PC-3 (cell line): ENCODE results near the gene TFE3. TPM values are rescaled to one million over a fixed set of nuclear protein-coding genes. Genes with fewer than 3 reads are reported as not detected.
A peak's percentile ranks its signal among the peaks of the same experiment; 100 is the strongest.
"Not testable (repeated sequence)": the region's sequence is repeated elsewhere in the genome, so short reads cannot be mapped to it uniquely, and the experiment has no call there.

Source experiments
- ATAC-seq: fragments of 200-7000 bp; cut with Tn5 transposase; 2 replicates; pipeline ENCODE4 v1.9.1; 2020; ENCODE audit warnings: mild to moderate bottlenecking, moderate library complexity
- BruUV-seq: library from RNA; stranded (reverse); fragments of 400-500 nt; replicated peaks from 2 replicates; lab custom pipeline; 2021; lab: Mats Ljungman, UMichigan
- CTCF ChIA-PET: fragments of 300-600 bp; sonication (Branson Sonifier 250); formaldehyde crosslinking; loops from one replicate; lab custom pipeline; 2022; ENCODE audit warnings: antibody characterized with exemption; lab: Charles Lee
- POLR2A ChIA-PET: fragments of 300-600 bp; sonication (Branson Sonifier 250); formaldehyde crosslinking; loops from one replicate; lab custom pipeline; 2022; ENCODE audit warnings: antibody characterized with exemption; ENCODE audit not compliant: unreplicated experiment; lab: Charles Lee
- DNase-seq: peaks from one replicate; pipeline ENCODE4 v3.0.0-alpha.2; 2015
- H2AFZ ChIP-seq: fragments of 300-600 bp; sonication (generic); 2 replicates; pipeline ENCODE4 v1.6.0; 2016; ENCODE audit warnings: antibody characterized with exemption, low read length
- H3F3A ChIP-seq: fragments of 300-600 bp; sonication (generic); one replicate; pipeline ENCODE4 v1.6.0; 2017; ENCODE audit warnings: antibody characterized with exemption, low read length, control low read depth, mild to moderate bottlenecking; ENCODE audit not compliant: unreplicated experiment
- H3K27ac ChIP-seq: fragments of 300-600 bp; sonication (generic); 2 replicates; pipeline ENCODE4 v1.5.1; 2016; ENCODE audit warnings: mild to moderate bottlenecking, low read length
- H3K27me3 ChIP-seq: fragments of 300-600 bp; sonication (generic); 2 replicates; pipeline ENCODE4 v1.6.1; 2016; ENCODE audit warnings: low read length, mixed read lengths
- H3K36me3 ChIP-seq: fragments of 300-600 bp; sonication (generic); 2 replicates; pipeline ENCODE4 v1.6.1; 2016; ENCODE audit warnings: low read depth, mixed run types, low read length, mixed read lengths
- H3K4me1 ChIP-seq: fragments of 300-600 bp; sonication (generic); 2 replicates; pipeline ENCODE4 v1.5.1; 2016; ENCODE audit warnings: low read length; ENCODE audit not compliant: insufficient read depth
- H3K4me2 ChIP-seq: fragments of 300-600 bp; sonication (generic); 2 replicates; pipeline ENCODE4 v1.6.0; 2016; ENCODE audit warnings: low read length
- H3K4me3 ChIP-seq: fragments of 300-600 bp; sonication (generic); 2 replicates; pipeline ENCODE4 v1.5.1; 2016; ENCODE audit warnings: mild to moderate bottlenecking, low read length, mixed read lengths
- H3K79me2 ChIP-seq: fragments of 300-600 bp; sonication (generic); 2 replicates; pipeline ENCODE4 v1.6.1; 2017; ENCODE audit warnings: low read length, mixed read lengths
- H3K9ac ChIP-seq: fragments of 300-600 bp; sonication (generic); 2 replicates; pipeline ENCODE4 v1.6.0; 2016; ENCODE audit warnings: mild to moderate bottlenecking, low read length
- H3K9me2 ChIP-seq: fragments of 300-600 bp; sonication (generic); replicated peaks from 2 replicates; pipeline ENCODE4 v1.6.1; 2016; ENCODE audit warnings: mixed run types, low read length, mixed read lengths
- H3K9me3 ChIP-seq: fragments of 300-600 bp; sonication (generic); 2 replicates; pipeline ENCODE4 v1.6.1; 2016; ENCODE audit warnings: low read length, mixed read lengths
- H4K20me1 ChIP-seq: fragments of 300-600 bp; sonication (generic); 2 replicates; pipeline ENCODE4 v1.6.1; 2016; ENCODE audit warnings: low read length, mixed read lengths
- CTCF ChIP-seq: fragments of 300-600 bp; sonication (generic); conservative IDR thresholded peaks from 2 replicates; pipeline ENCODE4 v1.5.1; 2017; ENCODE audit warnings: antibody characterized with exemption, low read depth, mild to moderate bottlenecking, low read length
- EZH2 ChIP-seq: fragments of 300-600 bp; sonication (generic); IDR thresholded peaks from one replicate; pipeline ENCODE4 v1.6.1; 2017; ENCODE audit warnings: antibody characterized with exemption, mild to moderate bottlenecking, low read length; ENCODE audit not compliant: unreplicated experiment
- EZH2phosphoT487 ChIP-seq: fragments of 300-600 bp; sonication (generic); IDR thresholded peaks from 2 replicates; pipeline ENCODE4 v1.6.1; 2018; ENCODE audit warnings: mild to moderate bottlenecking, antibody characterized with exemption, low read length, borderline replicate concordance
- intact Hi-C: fragments of 100-400 bp; cut with micrococcal nuclease; formaldehyde crosslinking; loops from 2 replicates; pipeline ENCODE4 v1.9.0; 2023
- total RNA-seq: library from RNA; depleted of rRNA; stranded (reverse); fragments of >200 nt; gene quantifications from 2 replicates; pipeline ENCODE4 v1.2.3, GENCODE V29; 2014

Gene TFE3
- total RNA-seq, 1 experiment from 2014 or later, result 46.9 TPM

- Histone ChIP-seq H3K4me1 (no peaks in the 10 kb centered on the region), H3K27ac (no peak overlapping the region), H3K9me2 (no peaks in the 10 kb centered on the region), H3K36me3 (no peaks in the 10 kb centered on the region; the same call in 1 of the 2 replicates), H3K4me2 (no peak overlapping the region), H3K4me3 (no peak overlapping the region), H2AFZ (no peak overlapping the region), H3K9ac (no peak overlapping the region), H3F3A (no peaks in the 10 kb centered on the region), H3K27me3 (no peaks in the 10 kb centered on the region), H3K79me2 (no peaks in the 10 kb centered on the region), H3K9me3 (no peaks in the 10 kb centered on the region), H4K20me1 (no peaks in the 10 kb centered on the region)
- ChIA-PET CTCF (no interaction called here), POLR2A (no interaction called here)
- no TSS peak for BruUV-seq
- intact Hi-C loops, result no loop called here
- TF ChIP-seq CTCF (no peak), EZH2phosphoT487 (no peak), EZH2 (no peak)
- no peak for ATAC-seq
- no peak for DNase-seq
Observed at GRCh38 chrX:48983896-48984295, 59.3 kb downstream of the TFE3 start.

GRCh38 chrX:48983081-48983480, 60.1 kb downstream of the TFE3 start:
- no peaks in the 10 kb centered on the region for H3K9me3 ChIP-seq
- no peak for ATAC-seq
- H3F3A ChIP-seq, result no peaks in the 10 kb centered on the region
- H3K4me1 ChIP-seq, result no peaks in the 10 kb centered on the region
- no peak for TF ChIP-seq EZH2
- no peak for TF ChIP-seq CTCF
- no peak for TF ChIP-seq EZH2phosphoT487
- H3K4me3 ChIP-seq, result no peak overlapping the region
- H3K79me2 ChIP-seq, result no peaks in the 10 kb centered on the region
- H3K4me2 ChIP-seq, result no peak overlapping the region
- ChIA-PET POLR2A (no interaction called here), CTCF (no interaction called here)
- H3K9me2 ChIP-seq, result no peaks in the 10 kb centered on the region
- intact Hi-C loops, result no loop called here
- no peaks in the 10 kb centered on the region; the same call in 1 of the 2 replicates for H3K36me3 ChIP-seq
- no peak overlapping the region for H2AFZ ChIP-seq
- BruUV-seq, result TSS peak; percentile 39
- no peak overlapping the region for H3K27ac ChIP-seq
- no peaks in the 10 kb centered on the region for H3K27me3 ChIP-seq
- DNase-seq, result no peak
- H3K9ac ChIP-seq, result no peak overlapping the region
- H4K20me1 ChIP-seq, result no peaks in the 10 kb centered on the region

DNA sequence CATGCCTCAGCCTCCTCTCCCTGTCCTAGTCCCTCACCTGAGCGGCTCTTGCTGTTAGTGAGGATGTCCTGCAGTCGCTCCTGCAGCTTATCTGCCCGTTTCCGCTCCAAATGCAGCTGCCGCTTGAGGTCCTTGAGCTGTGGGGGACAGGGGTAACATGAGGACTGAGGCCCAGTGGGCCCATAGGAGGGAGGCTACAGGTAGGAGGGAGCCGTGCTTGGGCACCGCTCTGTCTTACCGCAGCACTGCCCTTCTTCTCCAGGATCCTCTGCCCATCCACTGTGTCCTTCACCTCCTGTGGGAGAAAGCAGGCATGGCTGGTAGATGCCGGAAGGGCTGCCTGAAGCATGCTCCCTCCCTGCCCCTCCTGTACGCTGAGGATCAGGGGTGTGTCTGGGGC, 62.0 kb downstream of the TFE3 start:
- TF ChIP-seq EZH2phosphoT487, result no peak
- TF ChIP-seq EZH2, result no peak
- TF ChIP-seq CTCF, result no peak
- Histone ChIP-seq H3K36me3 (no peaks in the 10 kb centered on the region; the same call in 1 of the 2 replicates), H2AFZ (no peak overlapping the region), H3F3A (no peaks in the 10 kb centered on the region), H3K4me1 (no peaks in the 10 kb centered on the region), H3K9ac (no peak overlapping the region), H3K4me2 (no peak overlapping the region), H3K79me2 (no peaks in the 10 kb centered on the region), H3K9me2 (no peaks in the 10 kb centered on the region), H3K4me3 (no peak overlapping the region), H3K9me3 (no peaks in the 10 kb centered on the region), H3K27ac (no peak overlapping the region), H3K27me3 (no peaks in the 10 kb centered on the region), H4K20me1 (no peaks in the 10 kb centered on the region)
- BruUV-seq, result no TSS peak
- ChIA-PET CTCF (no interaction called here), POLR2A (interaction anchor here (0.6 kb wide), 1 partner anchor 22 kb away, joined by 3 read pairs; no protein-coding TSS in a partner anchor)
- ATAC-seq, result no peak
- intact Hi-C loops, result no loop called here
- DNase-seq, result no peak

- not testable (repeated sequence) for H3K36me3 ChIP-seq
Observed at GRCh38 chrX:48980341-48980740, 62.8 kb downstream of the TFE3 start.

More at GRCh38 chrX:48980341-48980740, 62.8 kb downstream of the TFE3 start:
- ATAC-seq, POLR2A ChIA-PET, H3K4me3 ChIP-seq, H3K27ac ChIP-seq, H3K4me1 ChIP-seq, H3K9ac ChIP-seq, H3K79me2 ChIP-seq, intact Hi-C loops, H4K20me1 ChIP-seq, H3K4me2 ChIP-seq, DNase-seq, H3K9me2 ChIP-seq, CTCF ChIA-PET, H3K9me3 ChIP-seq, H3F3A ChIP-seq, H3K27me3 ChIP-seq, H2AFZ ChIP-seq, BruUV-seq: not testable (repeated sequence)
